GM20431 (cell line): ENCODE measurements around the gene USP9X.
"Not testable (repeated sequence)": the region's sequence is repeated elsewhere in the genome, so short reads cannot be mapped to it uniquely, and the experiment has no call there.

ENCODE experiments used
- in situ Hi-C: fragments of 300-500 bp; cut with MseI, MboI; formaldehyde crosslinking; loops from one replicate; pipeline ENCODE4 v1.15.0; 2020; ENCODE audit warnings: low sequenced_read_pairs; ENCODE audit not compliant: unreplicated experiment

Gene USP9X

GRCh38 chrX:41167888-41168287 lies 82.6 kb downstream of the USP9X start:
- in situ Hi-C loops: no loop called here

GRCh38 chrX:41176263-41176662 lies 91.0 kb downstream of the USP9X start:
- in situ Hi-C loops: no loop called here

- in situ Hi-C loops: no loop called here
Measured at GRCh38 chrX:41177297-41177696, 92.1 kb downstream of the USP9X start.

GRCh38 chrX:41178201-41178600 lies 93.0 kb downstream of the USP9X start:
- in situ Hi-C loops: no loop called here

GRCh38 chrX:41180194-41180908 lies 95.1 kb downstream of the USP9X start:
- in situ Hi-C loops: no loop called here

- in situ Hi-C loops: no loop called here
Measured at GRCh38 chrX:41184312-41184711, 99.1 kb downstream of the USP9X start.

GRCh38 chrX:41186946-41187345 lies 101.7 kb downstream of the USP9X start:
- in situ Hi-C loops: not testable (repeated sequence)

GRCh38 chrX:41189156-41189555 lies 103.9 kb downstream of the USP9X start:
- in situ Hi-C loops: no loop called here

GRCh38 chrX:41192880-41193279 lies 107.6 kb downstream of the USP9X start:
- in situ Hi-C loops: no loop called here

- in situ Hi-C loops: no loop called here
Measured at GRCh38 chrX:41198410-41198809, 113.2 kb downstream of the USP9X start.

GRCh38 chrX:41200785-41201184 lies 115.5 kb downstream of the USP9X start:
- in situ Hi-C loops: no loop called here

GRCh38 chrX:41209853-41210252 lies 124.6 kb downstream of the USP9X start:
- in situ Hi-C loops: no loop called here

- in situ Hi-C loops: no loop called here
Measured at GRCh38 chrX:41224605-41225004, 139.4 kb downstream of the USP9X start.

- in situ Hi-C loops: no loop called here
Measured at GRCh38 chrX:41233988-41234387, 148.7 kb downstream of the USP9X start.

GRCh38 chrX:41234471-41234870 lies 149.2 kb downstream of the USP9X start:
- in situ Hi-C loops: not testable (repeated sequence)

GRCh38 chrX:41234962-41235361 lies 149.7 kb downstream of the USP9X start:
- in situ Hi-C loops: no loop called here

- in situ Hi-C loops: no loop called here
Measured at GRCh38 chrX:41236629-41237028, 151.4 kb downstream of the USP9X start.

- in situ Hi-C loops: no loop called here
Measured at GRCh38 chrX:41240509-41240908, 155.3 kb downstream of the USP9X start.

- in situ Hi-C loops: no loop called here
Measured at GRCh38 chrX:41241962-41242361, 156.7 kb downstream of the USP9X start.

GRCh38 chrX:41245641-41246040 lies 160.4 kb downstream of the USP9X start:
- in situ Hi-C loops: no loop called here

GRCh38 chrX:41250867-41251266 lies 165.6 kb downstream of the USP9X start:
- in situ Hi-C loops: no loop called here

GRCh38 chrX:41257801-41258200 lies 172.6 kb downstream of the USP9X start:
- in situ Hi-C loops: no loop called here
